ENCODE results near the gene LAMA5. TPM values are rescaled to one million over a fixed set of nuclear protein-coding genes. Genes with fewer than 3 reads are reported as not detected.

Gene LAMA5
- total RNA-seq, 4 donors from 2014 or later = 14.1 to 131 (median 34.5) TPM

GRCh38 chr20:62309947-62310756, 57.0 kb downstream of the LAMA5 start:
- TF ChIP-seq, protein P1, sequence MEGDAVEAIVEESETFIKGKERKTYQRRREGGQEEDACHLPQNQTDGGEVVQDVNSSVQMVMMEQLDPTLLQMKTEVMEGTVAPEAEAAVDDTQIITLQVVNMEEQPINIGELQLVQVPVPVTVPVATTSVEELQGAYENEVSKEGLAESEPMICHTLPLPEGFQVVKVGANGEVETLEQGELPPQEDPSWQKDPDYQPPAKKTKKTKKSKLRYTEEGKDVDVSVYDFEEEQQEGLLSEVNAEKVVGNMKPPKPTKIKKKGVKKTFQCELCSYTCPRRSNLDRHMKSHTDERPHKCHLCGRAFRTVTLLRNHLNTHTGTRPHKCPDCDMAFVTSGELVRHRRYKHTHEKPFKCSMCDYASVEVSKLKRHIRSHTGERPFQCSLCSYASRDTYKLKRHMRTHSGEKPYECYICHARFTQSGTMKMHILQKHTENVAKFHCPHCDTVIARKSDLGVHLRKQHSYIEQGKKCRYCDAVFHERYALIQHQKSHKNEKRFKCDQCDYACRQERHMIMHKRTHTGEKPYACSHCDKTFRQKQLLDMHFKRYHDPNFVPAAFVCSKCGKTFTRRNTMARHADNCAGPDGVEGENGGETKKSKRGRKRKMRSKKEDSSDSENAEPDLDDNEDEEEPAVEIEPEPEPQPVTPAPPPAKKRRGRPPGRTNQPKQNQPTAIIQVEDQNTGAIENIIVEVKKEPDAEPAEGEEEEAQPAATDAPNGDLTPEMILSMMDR (IDR thresholded peaks at IDR 0.05; ENCODE audit: low read depth) = no peak

GRCh38 chr20:62309198-62309944, 57.7 kb downstream of the LAMA5 start:
- TF ChIP-seq, protein P1 (IDR thresholded peaks at IDR 0.05; ENCODE audit: low read depth) = no peak

DNA sequence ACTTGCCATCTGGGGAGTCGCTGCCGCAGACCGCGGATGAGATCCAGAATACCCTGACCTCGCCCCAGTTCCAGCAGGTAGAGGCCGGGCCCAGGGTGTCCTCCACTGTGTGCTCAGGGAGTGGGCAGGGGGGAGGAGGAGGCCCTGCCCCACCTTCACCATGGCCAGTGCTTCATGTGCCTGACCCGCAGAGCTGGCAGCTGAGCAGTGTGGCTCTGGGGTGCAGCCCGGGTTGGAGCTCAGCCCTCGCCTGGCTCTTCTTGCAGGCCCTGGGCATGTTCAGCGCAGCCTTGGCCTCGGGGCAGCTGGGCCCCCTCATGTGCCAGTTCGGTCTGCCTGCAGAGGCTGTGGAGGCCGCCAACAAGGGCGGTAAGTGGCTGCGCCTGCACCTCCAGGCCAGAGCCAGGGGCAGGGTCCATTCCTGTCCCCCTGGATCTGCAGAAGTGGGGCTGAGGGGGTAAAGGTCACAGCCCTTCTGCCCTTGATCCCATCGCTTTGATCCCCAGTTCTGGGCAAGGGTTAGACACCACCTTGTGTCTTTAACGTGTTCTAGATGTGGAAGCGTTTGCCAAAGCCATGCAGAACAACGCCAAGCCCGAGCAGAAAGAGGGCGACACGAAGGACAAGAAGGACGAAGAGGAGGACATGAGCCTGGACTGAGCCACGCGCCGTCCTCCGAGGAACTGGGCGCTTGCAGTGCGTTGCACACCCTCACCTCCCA, 58.9 kb downstream of the LAMA5 start:
- TF ChIP-seq, protein P1 (IDR thresholded peaks at IDR 0.05; ENCODE audit: low read depth) = no peak

- TF ChIP-seq, protein P1 (IDR thresholded peaks at IDR 0.05; ENCODE audit: low read depth) = no peak
These were observed 59.6 kb downstream of the LAMA5 start for GRCh38 chr20:62307226-62308101.

DNA sequence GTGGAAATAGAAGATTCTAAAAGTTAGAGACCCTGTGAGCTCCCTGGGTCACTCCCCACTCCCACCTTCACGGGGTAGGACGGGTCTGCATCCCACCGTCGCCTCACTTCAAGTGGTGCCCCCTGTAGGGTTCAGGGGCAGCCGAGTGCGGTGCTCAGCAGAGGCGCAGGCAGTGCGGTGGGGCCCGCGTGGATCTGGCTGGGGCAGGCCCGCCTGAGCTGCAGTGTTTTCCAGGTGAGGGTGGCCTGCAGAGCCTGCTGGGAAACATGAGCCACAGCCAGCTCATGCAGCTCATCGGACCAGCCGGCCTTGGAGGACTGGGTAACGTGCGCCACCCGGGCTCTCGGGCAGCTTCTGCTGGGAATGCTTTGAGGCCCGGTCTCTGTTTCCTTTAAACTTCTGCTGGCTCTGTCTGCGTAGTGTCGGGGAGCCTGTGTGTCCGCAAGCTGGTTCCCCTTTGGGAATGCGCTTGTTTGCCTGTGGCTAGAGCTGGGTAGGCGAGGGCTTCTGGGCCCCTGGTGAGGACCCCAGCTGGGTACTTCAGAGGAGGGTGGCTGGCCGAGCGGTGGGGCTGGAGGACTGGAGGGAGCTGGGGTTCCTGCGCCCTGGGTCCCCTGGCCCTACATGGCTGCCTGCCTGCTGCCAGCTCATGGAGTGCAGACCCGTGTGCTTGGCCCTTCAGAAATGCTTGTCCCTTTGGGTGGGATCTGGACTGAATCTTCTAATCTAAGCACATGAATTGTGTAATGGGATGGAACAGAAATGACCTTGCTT, 60.5 kb downstream of the LAMA5 start:
- TF ChIP-seq, protein P1 (IDR thresholded peaks at IDR 0.05; ENCODE audit: low read depth) = no peak

- TF ChIP-seq, protein P1 (IDR thresholded peaks at IDR 0.05; ENCODE audit: low read depth) = no peak
These were observed 61.2 kb downstream of the LAMA5 start for GRCh38 chr20:62305765-62306413.

Measured in subcutaneous adipose tissue (tissue), 4 donors.